Stimulated activated CD4-positive, alpha-beta T cell treated with anti-CD3 and anti-CD28 coated beads, Interleukin-4, amount 100 ng/mL, for 1 hour (primary cell): ENCODE measurements around the gene KCNAB1.

Experiments
- DNase-seq: peaks from one replicate; pipeline ENCODE4 v3.0.0-alpha.2; 2020

Gene KCNAB1

DNA sequence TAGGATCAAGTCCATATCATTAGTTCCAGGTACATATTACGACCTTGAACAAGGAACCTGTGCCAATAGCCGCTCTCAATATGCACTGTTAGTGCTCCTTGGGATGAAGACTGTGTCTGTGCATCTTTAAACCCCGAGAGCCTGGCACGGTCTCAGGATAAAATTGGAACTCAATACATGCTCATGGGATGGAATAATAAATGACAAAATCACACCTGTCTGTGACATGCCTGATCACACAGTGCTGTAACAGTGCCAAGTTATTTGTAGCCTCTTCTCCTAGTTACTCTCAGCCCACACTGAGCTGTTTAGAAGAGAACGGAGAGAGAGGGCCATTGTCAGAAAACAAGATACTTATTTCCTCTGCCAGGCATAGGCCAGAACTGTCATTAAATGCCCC lies 352.3 kb downstream of the KCNAB1 start:
- no peak for DNase-seq

DNA sequence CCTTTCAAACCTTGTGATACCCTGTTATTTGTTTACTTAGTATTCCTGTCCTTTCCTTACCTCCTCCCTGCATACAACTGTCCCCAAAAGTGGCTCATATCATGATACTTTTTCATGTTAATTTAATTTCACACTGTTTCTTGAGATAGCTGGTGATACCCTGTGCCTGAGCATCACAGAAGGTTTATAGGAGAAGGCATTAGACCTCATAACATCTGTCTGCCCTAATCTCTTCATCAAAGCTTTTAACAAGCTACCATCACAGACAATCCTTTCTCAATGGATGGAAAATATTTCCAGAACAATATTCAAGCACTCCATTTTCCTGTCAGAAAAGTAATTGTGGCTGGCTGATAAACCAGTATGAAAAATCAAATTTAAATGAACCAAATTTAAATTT lies 353.0 kb downstream of the KCNAB1 start:
- DNase-seq = no peak

- no peak for DNase-seq
These were observed 354.4 kb downstream of the KCNAB1 start for GRCh38 chr3:156474560-156475389.

DNA sequence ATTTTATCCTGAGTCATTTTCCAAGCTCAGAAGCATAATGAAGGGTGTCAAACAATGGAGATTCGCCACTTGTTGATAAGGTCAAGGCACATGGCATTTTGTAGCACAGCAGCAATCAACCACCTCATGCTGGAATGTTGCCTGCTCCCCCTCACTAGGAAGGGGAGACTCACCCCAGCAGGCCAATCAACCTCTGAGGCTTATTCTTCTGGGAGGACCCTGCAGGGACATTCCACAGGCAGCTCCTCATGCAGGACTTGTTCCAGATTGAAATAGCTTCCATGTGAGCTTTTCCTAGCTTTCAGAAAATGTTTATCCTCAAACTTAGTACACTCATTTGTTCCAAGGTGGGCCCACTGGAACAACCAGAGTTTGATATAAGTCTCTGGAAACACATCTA lies 356.9 kb downstream of the KCNAB1 start:
- no peak for DNase-seq

DNA sequence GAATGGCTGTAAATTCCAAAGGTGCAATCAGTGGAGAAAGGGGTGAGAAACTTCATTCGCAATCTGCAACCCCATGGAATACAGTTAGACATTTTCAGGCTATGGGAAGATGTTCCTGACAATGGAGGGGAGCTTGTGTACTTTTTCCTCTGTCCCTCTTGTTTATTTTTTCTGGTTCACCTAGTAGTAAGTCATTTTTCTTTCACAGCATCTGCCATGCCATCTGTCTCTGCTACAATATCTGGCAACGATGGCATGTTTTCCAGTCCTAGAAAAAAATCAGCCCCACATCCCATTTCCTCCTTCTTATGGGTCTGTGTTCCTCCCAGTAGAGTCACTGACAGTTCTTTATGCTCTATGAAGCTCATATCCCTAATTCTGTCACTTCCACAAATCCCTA lies 358.5 kb downstream of the KCNAB1 start:
- DNase-seq = no peak

GRCh38 chr3:156479604-156480003 lies 359.2 kb downstream of the KCNAB1 start:
- no peak for DNase-seq

- no peak for DNase-seq
These were observed 360.6 kb downstream of the KCNAB1 start for GRCh38 chr3:156480949-156481348.

DNA sequence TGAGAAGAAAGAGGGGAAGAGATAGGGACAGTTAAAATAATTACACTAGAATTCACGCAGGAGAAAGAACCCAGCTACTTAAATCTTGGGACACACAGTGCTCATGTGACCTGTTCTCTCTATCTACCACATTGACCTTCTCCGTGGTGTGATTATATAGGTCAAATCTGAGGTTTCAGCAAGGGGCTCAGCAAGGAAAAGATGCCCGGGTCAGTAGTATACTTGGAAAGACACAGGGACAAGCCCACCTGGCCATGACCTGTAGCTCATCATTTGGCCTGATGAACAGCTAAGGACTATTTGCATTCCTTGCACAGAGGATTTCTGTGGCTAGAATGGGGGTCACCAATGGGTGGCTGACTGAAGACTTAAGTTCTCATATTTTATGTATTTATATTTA lies 362.6 kb downstream of the KCNAB1 start:
- no peak for DNase-seq

- no peak for DNase-seq
These were observed 363.0 kb downstream of the KCNAB1 start for GRCh38 chr3:156483426-156483825.

DNA sequence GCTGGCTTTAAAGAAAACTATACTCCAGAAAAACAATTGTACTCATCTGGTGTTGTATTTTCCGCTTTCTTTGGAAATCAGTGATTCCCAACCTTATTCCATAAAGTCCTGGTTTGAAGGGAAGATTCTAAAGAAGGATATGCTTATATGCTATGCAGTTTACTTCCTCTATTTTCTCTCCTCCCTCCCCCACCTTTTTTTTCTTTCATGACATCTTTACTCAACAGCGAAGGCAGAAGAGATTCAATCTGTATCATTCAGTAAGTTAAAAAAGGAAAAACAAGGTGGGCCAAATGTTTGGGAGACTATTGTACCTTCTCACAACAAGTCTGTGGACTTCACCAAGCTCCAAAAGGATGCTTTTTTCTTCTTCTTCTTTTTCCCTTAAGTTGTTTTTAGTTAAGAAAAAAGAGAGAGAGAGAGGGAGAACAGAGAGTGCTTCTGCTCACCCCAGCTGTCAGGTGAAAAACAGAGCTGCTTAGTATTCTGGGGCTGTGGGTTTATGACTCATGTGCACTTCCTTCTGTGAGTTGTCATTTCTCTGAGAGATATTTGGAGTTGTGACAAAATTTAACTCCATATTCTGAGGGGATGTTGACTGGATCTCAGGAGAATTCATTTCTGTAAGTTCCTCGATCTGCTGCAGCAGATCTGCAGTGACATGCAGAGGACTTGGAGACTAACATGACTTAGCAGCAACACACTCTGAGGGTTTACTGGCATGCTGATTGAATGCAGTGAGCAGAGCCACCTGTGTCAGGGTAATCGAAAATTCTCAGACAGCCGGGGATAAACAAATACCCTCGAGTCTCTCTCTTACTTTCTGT lies 363.8 kb downstream of the KCNAB1 start:
- peak; percentile 17 for DNase-seq

GRCh38 chr3:156488767-156489166 lies 368.4 kb downstream of the KCNAB1 start:
- no peak for DNase-seq

GRCh38 chr3:156489462-156489911 lies 369.1 kb downstream of the KCNAB1 start:
- DNase-seq = no peak

GRCh38 chr3:156491192-156491591 lies 370.8 kb downstream of the KCNAB1 start:
- no peak for DNase-seq

DNA sequence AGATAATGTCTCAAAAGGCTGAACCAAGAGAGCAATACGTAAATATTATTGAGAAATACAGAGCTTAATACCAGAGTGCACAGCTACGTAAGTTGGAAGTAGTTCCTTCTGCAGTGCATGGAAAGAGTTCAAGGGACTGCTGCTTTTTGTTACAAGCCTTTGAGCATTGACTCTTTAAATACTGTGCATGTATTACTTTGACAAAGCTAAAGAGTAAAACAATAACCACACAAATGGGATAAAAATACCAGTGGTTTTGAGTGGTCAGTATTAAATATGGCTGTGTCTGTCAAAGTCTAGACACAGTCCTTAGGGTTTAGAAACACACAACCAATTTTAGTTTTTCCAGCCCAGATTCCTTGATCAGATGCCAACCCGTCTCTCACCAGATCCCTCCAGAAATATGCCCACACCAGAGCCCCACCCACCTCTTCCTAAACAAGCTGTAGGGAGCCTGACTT lies 372.5 kb downstream of the KCNAB1 start:
- DNase-seq = no peak

DNA sequence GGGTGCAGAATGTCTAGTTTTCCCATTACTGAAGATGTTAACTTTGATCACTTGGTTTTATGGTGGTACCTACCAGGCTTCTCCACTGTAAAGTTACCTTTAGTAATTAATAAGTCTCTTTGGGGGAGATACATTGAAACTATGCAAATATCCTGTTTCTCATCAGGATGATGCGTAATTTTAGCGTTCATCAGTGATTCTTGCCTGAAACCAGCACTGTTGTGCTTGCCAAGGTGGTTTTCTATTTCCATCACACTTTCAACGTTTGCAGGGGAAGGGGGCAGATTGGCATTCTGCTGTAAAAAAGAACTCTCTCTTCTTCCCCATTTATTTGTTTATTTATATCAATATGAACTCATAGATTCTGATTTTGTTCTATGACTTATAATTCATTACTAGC lies 373.5 kb downstream of the KCNAB1 start:
- DNase-seq = no peak

- DNase-seq = no peak
These were observed 375.4 kb downstream of the KCNAB1 start for GRCh38 chr3:156495816-156496215.

DNA sequence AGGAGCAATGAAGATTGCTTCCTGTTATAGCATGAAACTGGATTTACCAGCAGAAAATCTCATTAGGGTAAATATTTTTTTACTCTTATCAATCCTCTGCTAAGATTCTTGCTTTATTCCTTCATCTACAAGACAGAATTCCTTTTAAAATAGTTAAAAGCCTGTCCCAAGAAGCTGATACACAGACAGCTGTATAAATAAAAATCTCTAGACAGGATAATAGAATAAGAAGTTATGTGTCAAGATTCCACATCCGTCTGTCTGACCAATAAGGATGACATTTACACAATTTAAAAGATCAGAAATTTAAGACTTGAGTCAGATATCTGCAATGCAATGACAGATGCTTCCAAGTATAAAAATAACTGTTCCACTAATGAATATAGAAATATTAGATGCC lies 376.9 kb downstream of the KCNAB1 start:
- no peak for DNase-seq

DNA sequence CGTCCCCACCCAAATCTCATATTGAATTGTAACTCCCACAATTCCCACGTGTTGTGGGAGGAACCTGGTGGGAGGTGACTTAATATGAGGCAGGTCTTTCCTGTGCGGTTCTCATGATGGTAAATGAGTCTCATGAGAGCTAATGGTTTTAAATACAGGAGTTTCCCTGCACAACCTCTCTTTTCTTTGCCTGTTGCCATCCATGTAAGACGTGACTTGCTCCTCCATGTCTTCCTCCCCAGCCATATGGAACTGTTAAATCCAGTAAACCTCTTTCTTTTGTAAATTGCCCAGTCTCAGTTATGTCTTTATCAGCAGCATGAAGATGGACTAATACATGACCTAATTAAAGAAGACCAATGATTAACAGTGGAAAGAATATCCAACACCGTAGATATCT lies 377.9 kb downstream of the KCNAB1 start:
- DNase-seq = no peak

- DNase-seq = no peak
These were observed 386.9 kb downstream of the KCNAB1 start for GRCh38 chr3:156507285-156507684.

DNA sequence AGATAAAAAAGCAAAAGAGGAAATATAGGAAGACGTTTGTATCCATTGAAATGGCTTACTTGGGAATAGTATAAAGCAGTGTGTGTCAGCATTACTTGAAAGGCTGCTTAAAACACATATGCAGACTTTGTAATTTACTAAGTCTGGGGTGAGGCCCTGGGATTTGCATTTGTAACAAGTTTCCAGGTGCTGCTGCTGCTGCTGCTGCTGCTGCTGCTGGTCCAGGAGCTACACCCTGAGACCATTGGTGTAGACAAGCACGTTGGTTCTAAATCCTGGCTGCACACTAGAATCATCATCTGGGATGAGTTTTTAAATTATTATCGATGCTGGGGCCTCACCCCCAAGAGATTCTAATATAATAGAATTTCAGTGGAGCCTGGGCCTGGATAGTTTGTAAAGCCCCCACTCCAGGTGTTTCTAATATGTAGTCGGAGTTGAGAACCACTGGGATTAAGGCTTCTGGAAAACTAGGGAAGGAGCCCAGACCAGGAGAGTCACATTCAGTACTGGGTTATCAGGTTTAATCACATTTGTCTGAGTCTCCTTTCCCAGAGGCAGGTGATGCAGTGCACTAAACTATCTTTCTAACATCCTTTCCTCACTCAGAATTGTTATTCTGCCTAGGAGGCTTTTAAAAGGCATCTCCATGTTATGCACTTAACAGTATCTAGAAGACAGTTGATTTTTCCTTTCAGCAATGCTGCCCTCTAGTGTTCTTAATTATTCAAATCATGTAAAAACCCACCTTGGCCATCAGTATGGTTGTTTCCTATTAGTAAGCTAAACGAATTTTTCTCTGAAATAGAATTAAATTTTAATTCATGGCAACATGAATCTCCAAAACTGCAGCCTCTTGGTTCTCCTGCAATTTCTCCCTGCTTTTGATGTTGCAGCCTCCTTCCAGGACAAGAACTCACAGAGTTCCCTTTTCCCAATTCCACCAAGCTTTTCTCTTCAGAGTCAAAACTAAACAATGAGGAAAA lies 389.1 kb downstream of the KCNAB1 start:
- DNase-seq = no peak

DNA sequence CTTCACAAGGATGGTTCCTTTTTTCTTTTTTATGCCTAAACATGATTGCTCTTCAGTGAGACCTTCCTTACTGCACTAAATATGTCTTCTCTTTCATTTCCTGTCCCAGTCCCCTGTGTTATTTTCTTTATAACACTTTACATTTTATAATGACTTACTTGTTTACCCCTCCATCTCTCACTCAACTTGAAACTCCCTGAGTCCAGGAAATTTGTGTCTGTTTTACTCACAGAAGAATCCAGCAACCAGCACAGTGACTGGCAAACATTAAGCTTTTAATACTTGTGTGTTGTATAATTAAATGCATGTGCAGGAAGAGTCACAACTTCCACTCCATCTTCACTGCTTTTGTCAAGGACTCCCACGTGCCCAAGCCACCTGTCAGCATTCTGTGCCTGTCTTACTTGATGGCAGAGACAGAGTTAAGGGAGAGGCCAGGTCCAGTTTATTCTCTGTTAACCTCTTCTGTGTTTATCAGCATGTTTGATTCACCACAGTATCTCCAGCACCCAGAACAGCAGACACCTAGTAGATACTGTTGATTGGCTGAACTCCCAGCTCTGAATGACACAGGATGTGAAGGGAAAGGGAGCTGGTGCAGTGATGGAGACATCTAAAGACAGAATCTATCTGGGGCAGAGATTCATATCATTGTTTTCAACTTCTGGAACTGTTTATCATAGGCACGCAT lies 391.8 kb downstream of the KCNAB1 start:
- DNase-seq = no peak

DNA sequence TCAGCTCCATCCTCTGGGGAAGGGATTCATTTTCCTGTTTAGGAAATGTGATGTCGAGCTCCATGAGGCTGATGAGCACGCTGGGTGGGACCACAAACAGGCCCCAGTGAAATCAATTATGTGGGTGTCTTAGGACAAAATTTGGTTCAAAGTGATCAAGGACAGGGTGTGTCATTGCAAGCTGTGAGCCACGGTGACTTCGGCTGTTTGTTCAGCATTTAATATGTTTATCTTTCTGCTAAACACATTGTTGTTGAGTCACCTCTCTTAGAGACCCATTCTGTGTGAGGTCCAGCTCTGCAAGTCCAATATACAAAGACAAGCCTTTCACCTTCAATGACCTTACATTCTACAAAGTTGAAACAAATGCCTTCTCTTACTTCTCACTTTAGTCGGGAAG lies 393.2 kb downstream of the KCNAB1 start:
- DNase-seq = no peak
